HEK293 (cell line): ENCODE results near the gene FAM107A.

Experiments
- CTCF ChIA-PET: fragments of 350-600 bp; formaldehyde crosslinking; extraction: SDS; loops from one replicate; lab custom pipeline; 2021; ENCODE audit warnings: antibody characterized with exemption; lab: Yijun Ruan, JAX
- POLR2A ChIA-PET: fragments of 300-600 bp; formaldehyde crosslinking; extraction: SDS; loops from one replicate; lab custom pipeline; 2020; ENCODE audit warnings: antibody characterized with exemption, inconsistent platforms; lab: Yijun Ruan, JAX
- H3K27ac ChIP-seq: fragments of 200-500 bp; sonication (Bioruptor generic); 2 replicates; pipeline ENCODE4 v1.5.1; 2014; ENCODE audit warnings: low read depth, low read length, control low read depth, inconsistent platforms; ENCODE audit errors: extremely low read depth
- H3K36me3 ChIP-seq, 2 experiments: fragments of 200-500 bp in 1 of 2; sonication (Bioruptor generic) in 1 of 2; 1 replicate in 1 of 2; 2 replicates in 1 of 2; pipeline ENCODE4 v1.5.1; 2014 to 2017; ENCODE audit warnings: inconsistent platforms in 2 of 2, low read length in 2 of 2; ENCODE audit not compliant: control insufficient read depth in 2 of 2, insufficient read depth in 1 of 2
- H3K4me1 ChIP-seq: fragments of 200-500 bp; sonication (Bioruptor generic); 2 replicates; pipeline ENCODE4 v1.5.1; 2014; ENCODE audit warnings: mild to moderate bottlenecking, low read length, inconsistent platforms; ENCODE audit not compliant: control insufficient read depth, insufficient read depth
- H3K4me3 ChIP-seq: 2 replicates; pipeline ENCODE4 v1.5.1; 2011; ENCODE audit warnings: low read depth, mild to moderate bottlenecking, control low read depth, low read length, moderate library complexity
- H3K9me3 ChIP-seq: fragments of 200-500 bp; sonication (Bioruptor generic); 2 replicates; pipeline ENCODE4 v1.5.1; 2014; ENCODE audit warnings: low read depth, low read length, inconsistent platforms; ENCODE audit not compliant: control insufficient read depth, insufficient read depth
- BCL6B ChIP-seq: fragments of 450-650 bp; formaldehyde crosslinking; IDR thresholded peaks from 2 replicates; pipeline ENCODE4 v1.5.1; 2017; ENCODE audit warnings: missing biosample characterization, missing genetic modification characterization
- GLI2 ChIP-seq: fragments of 450-650 bp; formaldehyde crosslinking; IDR thresholded peaks from 2 replicates; pipeline ENCODE4; 2017; ENCODE audit warnings: missing biosample characterization, missing genetic modification characterization, low read depth, borderline replicate concordance
- HOXA7 ChIP-seq: sonication (generic); formaldehyde crosslinking; IDR thresholded peaks from 2 replicates; pipeline ENCODE4 v1.8.1; 2022; ENCODE audit warnings: missing genetic modification reagents, borderline replicate concordance
- PATZ1 ChIP-seq: fragments of 450-650 bp; formaldehyde crosslinking; IDR thresholded peaks from 2 replicates; pipeline ENCODE4 v1.5.1; 2016; ENCODE audit warnings: missing biosample characterization, missing genetic modification characterization
- TCF7L2 ChIP-seq: IDR thresholded peaks from 2 replicates; pipeline ENCODE4 v1.6.1; 2011; ENCODE audit warnings: low read depth, mild to moderate bottlenecking, inconsistent platforms, low read length, moderate library complexity, borderline replicate concordance
- YY2 ChIP-seq: fragments of 450-650 bp; formaldehyde crosslinking; IDR thresholded peaks from 2 replicates; pipeline ENCODE4 v1.5.1; 2016; ENCODE audit warnings: missing biosample characterization, missing genetic modification characterization
- ZBTB20 ChIP-seq: fragments of 450-650 bp; formaldehyde crosslinking; IDR thresholded peaks from 2 replicates; pipeline ENCODE4 v1.5.1; 2016; ENCODE audit warnings: missing biosample characterization, missing genetic modification characterization
- ZBTB44 ChIP-seq: fragments of 450-650 bp; IDR thresholded peaks from 2 replicates; pipeline ENCODE4 v1.5.1; 2018; ENCODE audit warnings: missing biosample characterization, mild to moderate bottlenecking, missing genetic modification characterization
- ZBTB48 ChIP-seq: fragments of 450-650 bp; formaldehyde crosslinking; IDR thresholded peaks from 2 replicates; pipeline ENCODE4 v1.5.1; 2016; ENCODE audit warnings: missing biosample characterization, missing genetic modification characterization
- ZBTB6 ChIP-seq: fragments of 450-650 bp; formaldehyde crosslinking; IDR thresholded peaks from 2 replicates; pipeline ENCODE4 v1.5.1; 2017; ENCODE audit warnings: missing biosample characterization, missing genetic modification characterization
- ZFP3 ChIP-seq: fragments of 450-650 bp; formaldehyde crosslinking; IDR thresholded peaks from 2 replicates; pipeline ENCODE4 v1.5.1; 2016; ENCODE audit warnings: low read depth, missing biosample characterization, missing genetic modification characterization
- ZNF132 ChIP-seq: fragments of 450-650 bp; formaldehyde crosslinking; IDR thresholded peaks from 2 replicates; pipeline ENCODE4 v1.5.1; 2017; ENCODE audit warnings: missing biosample characterization, missing genetic modification characterization, borderline replicate concordance
- ZNF146 ChIP-seq: fragments of 450-650 bp; formaldehyde crosslinking; IDR thresholded peaks from 2 replicates; pipeline ENCODE4 v1.5.1; 2016; ENCODE audit warnings: missing biosample characterization, missing genetic modification characterization
- ZNF18 ChIP-seq: fragments of 450-650 bp; formaldehyde crosslinking; IDR thresholded peaks from 2 replicates; pipeline ENCODE4 v1.5.1; 2016; ENCODE audit warnings: missing biosample characterization, missing genetic modification characterization
- ZNF2 ChIP-seq: fragments of 450-650 bp; formaldehyde crosslinking; IDR thresholded peaks from 2 replicates; pipeline ENCODE4 v1.5.1; 2016; ENCODE audit warnings: missing biosample characterization, missing genetic modification characterization
- ZNF311 ChIP-seq: fragments of 450-650 bp; formaldehyde crosslinking; IDR thresholded peaks from 2 replicates; pipeline ENCODE4 v1.5.1; 2017; ENCODE audit warnings: missing biosample characterization, missing genetic modification characterization, borderline replicate concordance
- ZNF335 ChIP-seq: fragments of 450-650 bp; formaldehyde crosslinking; conservative IDR thresholded peaks from 2 replicates; pipeline ENCODE4 v1.5.1; 2016; ENCODE audit warnings: missing biosample characterization, missing genetic modification characterization
- ZNF341 ChIP-seq: fragments of 450-650 bp; formaldehyde crosslinking; IDR thresholded peaks from 2 replicates; pipeline ENCODE4; 2016; ENCODE audit warnings: low read depth, missing biosample characterization, missing genetic modification characterization
- ZNF521 ChIP-seq: fragments of 450-650 bp; formaldehyde crosslinking; IDR thresholded peaks from 2 replicates; pipeline ENCODE4 v1.5.1; 2017; ENCODE audit warnings: missing biosample characterization, mild to moderate bottlenecking, missing genetic modification characterization
- ZNF544 ChIP-seq: fragments of 450-650 bp; formaldehyde crosslinking; IDR thresholded peaks from 2 replicates; pipeline ENCODE4 v1.5.0; 2017; ENCODE audit warnings: missing biosample characterization, missing genetic modification characterization
- ZNF623 ChIP-seq: fragments of 450-650 bp; formaldehyde crosslinking; IDR thresholded peaks from 2 replicates; pipeline ENCODE4 v1.5.1; 2016; ENCODE audit warnings: missing biosample characterization, missing genetic modification characterization
- ZSCAN5A ChIP-seq: fragments of 450-650 bp; formaldehyde crosslinking; IDR thresholded peaks from 2 replicates; pipeline ENCODE4 v1.5.1; 2016; ENCODE audit warnings: missing biosample characterization, missing genetic modification characterization

FAM107A gene

GRCh38 chr3:58617338-58617761 lies 40.2 kb upstream of the FAM107A start:
- Histone ChIP-seq H3K4me3 (no peak overlapping the region), H3K36me3 (no peaks in the 10 kb centered on the region), H3K27ac (no peak overlapping the region), H3K9me3 (no peaks in the 10 kb centered on the region), H3K4me1 (no peaks in the 10 kb centered on the region)
- TF ChIP-seq ZNF544 (no peak), ZNF2 (no peak), ZNF341 (0 out of 2 replicates have a peak, but pooled peaks have one; percentile 17), ZBTB6 (tag by site-specific recombination) (no peak), ZNF18 (tag by site-specific recombination) (no peak), ZNF335 (tag by site-specific recombination) (peak; percentile 63), BCL6B (tag by site-specific recombination) (no peak), ZBTB48 (tag by site-specific recombination) (no peak), PATZ1 (no peak), ZNF132 (tag by site-specific recombination) (no peak), ZFP3 (tag by site-specific recombination) (no peak), ZNF311 (tag by site-specific recombination) (no peak), YY2 (no peak), ZNF521 (no peak), ZBTB20 (tag by site-specific recombination) (peak; percentile 88)
- ChIA-PET POLR2A (no interaction called here), CTCF (interaction anchor here (0.6 to 3.3 kb wide), 4 partner anchors 20 to 51 kb away, joined by 3 to 22 read pairs (median 4); no protein-coding TSS in a partner anchor)

- ChIA-PET CTCF (no interaction called here), POLR2A (no interaction called here)
- Histone ChIP-seq H3K4me3 (no peak overlapping the region), H3K4me1 (no peaks in the 10 kb centered on the region), H3K9me3 (no peaks in the 10 kb centered on the region), H3K36me3 (no peaks in the 10 kb centered on the region), H3K27ac (no peak overlapping the region)
- TF ChIP-seq ZNF623 = no peak
- no peak for TF ChIP-seq ZNF2
- no peak for TF ChIP-seq GLI2 (tag by site-specific recombination)
- no peak for TF ChIP-seq ZSCAN5A (tag by site-specific recombination)
- TF ChIP-seq ZNF146 (tag by site-specific recombination) = no peak
- TF ChIP-seq ZNF341 = no peak
- no peak for TF ChIP-seq ZBTB44 (tag by site-specific recombination)
- no peak for TF ChIP-seq HOXA7 (CRISPR knock-in tag)
- TF ChIP-seq TCF7L2 = no peak
Observed at GRCh38 chr3:58613236-58614132, 36.3 kb upstream of the FAM107A start.
